ENCODE data around the gene MSH2.
"Not testable (repeated sequence)": the region's sequence is repeated elsewhere in the genome, so short reads cannot be mapped to it uniquely, and the experiment has no call there.

MSH2 gene

DNA sequence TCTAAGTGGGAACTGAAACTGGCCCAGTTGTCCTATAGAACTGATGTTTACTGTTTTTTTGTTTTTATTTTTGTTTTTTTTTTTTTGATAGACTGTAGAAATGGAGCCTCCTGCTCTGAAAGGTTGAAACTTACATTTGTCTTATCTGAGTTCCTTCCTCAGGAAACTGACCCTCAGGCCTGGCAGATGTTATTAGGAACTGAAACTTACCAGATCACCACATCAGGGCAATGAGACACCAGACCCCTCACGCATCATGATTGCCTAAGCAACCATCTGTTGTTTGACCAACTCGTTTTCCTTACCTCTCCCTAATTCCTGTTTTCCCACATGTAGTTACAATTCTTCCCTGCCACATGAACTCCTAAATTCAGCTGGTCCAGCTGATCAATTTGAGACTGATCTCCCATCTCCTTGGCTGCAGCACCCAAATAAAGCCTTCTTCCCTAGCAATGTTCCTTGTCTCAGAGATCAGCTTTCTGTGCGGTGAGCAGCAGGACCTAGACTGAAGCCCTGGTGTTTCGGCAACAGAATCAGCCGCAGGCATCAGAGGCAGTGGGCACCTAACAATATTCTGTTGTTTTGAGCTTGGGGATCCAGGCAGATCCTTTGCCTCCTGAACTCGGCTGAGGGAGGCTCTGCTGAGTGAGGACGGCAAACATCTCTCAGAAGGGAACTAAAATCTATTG lies 96.8 kb downstream of the MSH2 start:
- Mint-ChIP-seq H3K4me1 (peaks cover 25% of the 10 kb centered on the region), H3K4me3 (no peak overlapping the region), H3K27me3 (peaks cover 11% of the 10 kb centered on the region), H3K9me3 (peaks cover 5% of the 10 kb centered on the region), H3K27ac (no peak overlapping the region), H3K36me3 (peaks cover 5% of the 10 kb centered on the region)
- no peak for ATAC-seq (ENCODE audit: low read depth)
- DNase-seq (ENCODE audit: low spot score in 2 of 2), result no peak

GRCh38 chr2:47501374-47502200 lies 98.6 kb downstream of the MSH2 start:
- ATAC-seq (ENCODE audit: low read depth) (no peak), DNase-seq (ENCODE audit: low spot score in 2 of 2) (no peak)
- H3K9me3 Mint-ChIP-seq, result peaks cover 7% of the 10 kb centered on the region
- peaks cover 25% of the 10 kb centered on the region for H3K4me1 Mint-ChIP-seq
- H3K27ac Mint-ChIP-seq, result peak overlapping the region; percentile 35
- peaks cover 13% of the 10 kb centered on the region for H3K27me3 Mint-ChIP-seq
- no peak overlapping the region for H3K4me3 Mint-ChIP-seq
- peaks cover 7% of the 10 kb centered on the region for H3K36me3 Mint-ChIP-seq

GRCh38 chr2:47502498-47502897 lies 99.5 kb downstream of the MSH2 start:
- H3K4me3 Mint-ChIP-seq; H3K36me3 Mint-ChIP-seq; H3K9me3 Mint-ChIP-seq; DNase-seq (ENCODE audit: low spot score in 2 of 2): not testable (repeated sequence)
- Mint-ChIP-seq H3K27me3 (peaks cover 14% of the 10 kb centered on the region), H3K27ac (peak overlapping the region; percentile 35), H3K4me1 (peaks cover 21% of the 10 kb centered on the region)
- ATAC-seq (ENCODE audit: low read depth), result peak; percentile 79

- peaks cover 21% of the 10 kb centered on the region for H3K4me1 Mint-ChIP-seq
- ATAC-seq (ENCODE audit: low read depth), result peak; percentile 70
- H3K27ac Mint-ChIP-seq, result no peak overlapping the region
- peaks cover 9% of the 10 kb centered on the region for H3K36me3 Mint-ChIP-seq
- no peak for DNase-seq (ENCODE audit: low spot score in 2 of 2)
- H3K27me3 Mint-ChIP-seq, result peaks cover 13% of the 10 kb centered on the region
- H3K4me3 Mint-ChIP-seq, result peak overlapping the region; percentile 57
- H3K9me3 Mint-ChIP-seq, result peaks cover 7% of the 10 kb centered on the region
These were observed 100.6 kb downstream of the MSH2 start for GRCh38 chr2:47503481-47504070.

- no peak overlapping the region for H3K27ac Mint-ChIP-seq
- no peak for DNase-seq (ENCODE audit: low spot score in 2 of 2)
- peaks cover 13% of the 10 kb centered on the region for H3K27me3 Mint-ChIP-seq
- H3K4me3 Mint-ChIP-seq, result peak overlapping the region; percentile 57
- peak; percentile 45 for ATAC-seq (ENCODE audit: low read depth)
- peaks cover 21% of the 10 kb centered on the region for H3K4me1 Mint-ChIP-seq
- H3K36me3 Mint-ChIP-seq, result peaks cover 9% of the 10 kb centered on the region
- H3K9me3 Mint-ChIP-seq, result peaks cover 7% of the 10 kb centered on the region
These were observed 101.3 kb downstream of the MSH2 start for GRCh38 chr2:47504174-47504810.

DNA sequence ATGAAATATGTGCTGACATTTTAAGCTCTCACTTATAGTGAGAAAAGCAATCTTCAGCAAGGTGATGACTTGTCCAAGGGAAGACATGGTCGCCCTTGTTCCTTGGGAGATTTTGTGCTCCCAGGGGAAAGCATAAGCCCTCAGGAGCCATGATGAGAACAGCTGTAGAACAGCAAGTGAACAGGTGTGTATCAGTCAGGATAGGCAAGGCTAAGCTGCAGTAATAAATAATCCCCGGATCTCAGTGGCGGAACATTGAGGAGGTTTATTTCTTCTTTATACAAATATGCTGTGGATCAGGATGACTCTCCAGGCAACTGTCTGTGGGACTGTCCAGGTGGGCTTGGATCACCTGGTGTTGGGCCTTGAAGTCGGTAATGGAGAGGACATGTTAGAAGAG lies 103.1 kb downstream of the MSH2 start:
- Mint-ChIP-seq H3K36me3 (peaks cover 9% of the 10 kb centered on the region), H3K4me1 (peaks cover 21% of the 10 kb centered on the region), H3K27ac (no peak overlapping the region), H3K4me3 (no peak overlapping the region), H3K27me3 (peaks cover 13% of the 10 kb centered on the region), H3K9me3 (peaks cover 5% of the 10 kb centered on the region)
- DNase-seq (ENCODE audit: low spot score in 2 of 2) (no peak), ATAC-seq (ENCODE audit: low read depth) (no peak)

DNA sequence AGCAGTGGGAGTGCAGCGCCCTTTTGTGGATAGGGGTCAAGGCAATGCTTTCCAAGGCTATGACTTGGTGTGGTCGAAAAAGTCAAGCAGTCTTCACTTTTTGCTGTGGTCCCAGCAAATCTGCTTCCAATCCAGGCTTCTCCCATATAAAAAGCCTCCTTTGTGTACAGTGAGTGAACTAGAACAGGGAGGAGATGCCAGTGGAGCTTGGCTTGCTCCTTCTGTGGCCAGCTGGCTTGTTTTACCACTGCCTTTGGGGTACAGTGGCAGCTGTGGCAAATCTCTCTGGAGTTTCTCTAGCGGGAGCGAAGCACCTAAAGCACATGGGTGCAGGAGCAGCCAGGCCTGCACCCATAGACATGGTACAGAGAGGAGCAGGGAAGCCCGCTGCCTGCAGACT lies 103.5 kb downstream of the MSH2 start:
- no peak overlapping the region for H3K4me3 Mint-ChIP-seq
- H3K27me3 Mint-ChIP-seq, result peaks cover 13% of the 10 kb centered on the region
- peaks cover 9% of the 10 kb centered on the region for H3K36me3 Mint-ChIP-seq
- H3K27ac Mint-ChIP-seq, result no peak overlapping the region
- H3K4me1 Mint-ChIP-seq, result peaks cover 21% of the 10 kb centered on the region
- ATAC-seq (ENCODE audit: low read depth) (no peak), DNase-seq (ENCODE audit: low spot score in 2 of 2) (no peak)
- peaks cover 5% of the 10 kb centered on the region for H3K9me3 Mint-ChIP-seq

DNA sequence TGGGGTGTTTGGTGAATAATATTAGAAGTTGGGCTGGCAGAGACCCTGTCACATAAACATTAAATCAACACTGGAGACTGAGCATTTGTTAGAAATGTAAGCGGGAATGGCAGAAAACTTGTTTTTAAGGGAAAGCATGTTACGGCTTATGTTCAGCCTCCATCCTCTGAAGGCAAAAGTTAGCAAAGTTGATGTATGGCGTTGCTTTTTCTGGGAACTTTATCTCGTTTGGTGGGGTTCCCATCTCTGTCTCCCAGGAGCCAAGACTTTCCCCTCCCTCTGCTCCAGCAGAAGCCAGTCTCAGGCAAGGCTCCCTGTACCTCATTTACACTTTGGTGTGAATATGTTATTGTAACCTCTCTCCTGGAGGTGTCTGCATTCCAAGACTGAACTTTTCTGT lies 105.1 kb downstream of the MSH2 start:
- Mint-ChIP-seq H3K4me3 (no peak overlapping the region), H3K36me3 (peaks cover 6% of the 10 kb centered on the region), H3K27me3 (peaks cover 9% of the 10 kb centered on the region), H3K27ac (no peak overlapping the region), H3K4me1 (peaks cover 11% of the 10 kb centered on the region), H3K9me3 (peaks cover 2% of the 10 kb centered on the region)
- ATAC-seq (ENCODE audit: low read depth) (no peak), DNase-seq (ENCODE audit: low spot score in 2 of 2) (no peak)

DNA sequence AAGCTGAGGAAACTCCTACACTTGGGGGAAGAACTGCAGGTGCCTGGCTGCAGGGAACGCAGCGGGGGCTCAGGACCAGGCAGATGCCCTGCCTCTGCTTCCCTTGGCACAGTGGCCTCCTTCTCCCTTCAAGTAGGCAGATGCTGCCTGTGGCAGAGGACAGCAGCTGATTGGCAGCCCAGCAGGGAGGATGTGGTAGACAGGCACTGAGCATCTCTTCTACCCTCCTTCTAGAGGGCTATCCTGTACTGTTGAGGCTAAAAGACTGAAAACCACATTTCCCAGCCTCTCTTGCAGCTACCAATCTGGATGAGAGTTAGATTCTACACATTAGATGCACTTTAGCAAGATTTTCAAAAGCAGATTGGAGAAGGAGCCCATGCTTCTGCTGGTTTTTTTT lies 105.7 kb downstream of the MSH2 start:
- Mint-ChIP-seq H3K9me3 (peaks cover 2% of the 10 kb centered on the region), H3K27me3 (peaks cover 9% of the 10 kb centered on the region), H3K4me3 (no peak overlapping the region), H3K36me3 (peaks cover 7% of the 10 kb centered on the region), H3K4me1 (peaks cover 9% of the 10 kb centered on the region), H3K27ac (no peak overlapping the region)
- DNase-seq (ENCODE audit: low spot score in 2 of 2) (no peak), ATAC-seq (ENCODE audit: low read depth) (no peak)

DNA sequence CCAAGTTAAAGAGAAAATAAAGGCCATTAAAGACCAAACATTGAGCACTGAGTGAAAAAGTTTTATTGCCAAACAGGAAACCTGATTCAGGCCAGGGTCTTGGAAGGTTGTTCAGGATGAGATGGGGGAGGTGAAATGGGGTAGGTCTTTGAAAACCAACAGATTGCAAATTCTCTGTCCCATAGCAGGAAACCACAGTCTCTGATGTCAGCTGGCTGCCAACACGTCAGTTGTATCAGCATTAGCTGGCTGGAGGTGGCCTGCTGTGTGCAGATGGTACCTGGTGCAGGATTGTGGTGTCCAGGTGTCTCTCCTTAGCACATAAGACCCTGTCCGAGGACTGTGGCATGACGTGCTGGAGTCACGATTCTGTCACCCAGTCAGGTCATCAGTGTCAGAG lies 106.3 kb downstream of the MSH2 start:
- Mint-ChIP-seq H3K4me3 (no peak overlapping the region), H3K36me3 (peaks cover 9% of the 10 kb centered on the region), H3K4me1 (peaks cover 5% of the 10 kb centered on the region), H3K27me3 (peaks cover 8% of the 10 kb centered on the region), H3K9me3 (peaks cover 2% of the 10 kb centered on the region), H3K27ac (no peak overlapping the region)
- no peak for ATAC-seq (ENCODE audit: low read depth)
- no peak for DNase-seq (ENCODE audit: low spot score in 2 of 2)

DNA sequence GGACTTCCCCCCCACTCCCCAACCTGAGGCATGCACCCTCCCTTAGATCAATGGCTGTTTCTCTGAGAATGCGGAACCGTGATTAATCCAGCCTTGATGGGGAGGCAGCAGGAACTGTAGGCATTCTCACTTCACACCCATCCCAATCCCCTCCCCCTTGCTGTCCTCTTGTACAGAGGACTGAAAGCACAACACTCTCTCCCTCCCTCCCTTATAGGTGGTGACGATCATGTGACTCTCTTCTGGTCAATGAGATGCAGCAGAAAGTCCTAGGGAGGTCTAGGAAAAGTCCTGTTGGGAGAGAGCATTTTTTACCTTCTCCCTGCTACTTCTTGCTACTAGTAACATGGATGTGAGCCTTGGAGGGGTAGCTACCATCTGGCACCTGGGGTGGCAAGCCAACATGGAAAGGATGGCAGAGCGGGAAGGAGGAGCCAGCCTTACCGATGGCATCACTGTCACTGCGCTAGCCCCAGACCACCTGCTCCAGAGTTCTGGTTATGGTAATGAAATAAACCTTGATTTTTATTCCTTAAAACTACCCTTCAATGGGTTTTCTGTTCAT lies 106.9 kb downstream of the MSH2 start:
- no peak overlapping the region for H3K4me3 Mint-ChIP-seq
- H3K27me3 Mint-ChIP-seq, result peaks cover 3% of the 10 kb centered on the region
- H3K36me3 Mint-ChIP-seq, result peaks cover 7% of the 10 kb centered on the region
- H3K9me3 Mint-ChIP-seq, result peaks cover 2% of the 10 kb centered on the region
- no peak overlapping the region for H3K27ac Mint-ChIP-seq
- H3K4me1 Mint-ChIP-seq, result peaks cover 2% of the 10 kb centered on the region
- DNase-seq (ENCODE audit: low spot score in 2 of 2), result no peak
- no peak for ATAC-seq (ENCODE audit: low read depth)

- H3K27me3 Mint-ChIP-seq, result peaks cover 2% of the 10 kb centered on the region
- H3K4me3 Mint-ChIP-seq, result no peak overlapping the region
- no peak overlapping the region for H3K27ac Mint-ChIP-seq
- DNase-seq (ENCODE audit: low spot score in 2 of 2), result no peak
- no peak for ATAC-seq (ENCODE audit: low read depth)
- no peaks in the 10 kb centered on the region for H3K9me3 Mint-ChIP-seq
- peaks cover 2% of the 10 kb centered on the region for H3K4me1 Mint-ChIP-seq
- peaks cover 5% of the 10 kb centered on the region for H3K36me3 Mint-ChIP-seq
These were observed 107.8 kb downstream of the MSH2 start for GRCh38 chr2:47510745-47511144.

DNA sequence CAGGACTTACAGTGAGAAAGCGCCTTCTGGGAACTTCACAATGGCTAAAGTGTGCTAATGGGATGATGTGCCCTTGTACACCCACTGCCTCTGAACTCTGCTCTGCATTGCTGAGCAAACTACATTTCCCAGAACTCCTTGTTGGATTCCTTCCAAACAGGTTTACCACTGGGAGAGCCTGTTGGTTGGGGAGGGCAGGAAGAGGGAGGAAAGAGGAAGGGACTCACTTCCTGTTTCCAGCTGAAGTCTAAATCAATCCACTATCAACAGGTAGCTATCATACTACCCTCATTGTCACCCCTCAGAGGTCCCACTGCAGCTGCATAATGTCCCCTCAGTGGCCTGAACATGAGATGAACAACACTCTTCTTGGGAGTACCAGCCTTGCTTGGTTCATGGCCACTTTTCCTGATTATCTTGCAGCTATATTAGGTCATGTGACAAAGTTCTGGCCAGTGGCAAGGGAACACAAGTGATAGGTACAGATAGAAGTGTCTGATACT lies 109.7 kb downstream of the MSH2 start:
- Mint-ChIP-seq H3K9me3 (no peaks in the 10 kb centered on the region), H3K4me3 (no peak overlapping the region), H3K27me3 (no peaks in the 10 kb centered on the region), H3K36me3 (peaks cover 5% of the 10 kb centered on the region), H3K4me1 (peaks cover 2% of the 10 kb centered on the region), H3K27ac (no peak overlapping the region)
- no peak for ATAC-seq (ENCODE audit: low read depth)
- no peak for DNase-seq (ENCODE audit: low spot score in 2 of 2)

Measured in memory B cell (primary cell).